Hepatocyte (in vitro differentiated cells): ENCODE measurements around the gene GNAS. TPM values are rescaled to one million over a fixed set of nuclear protein-coding genes. Genes with fewer than 3 reads are reported as not detected.
A peak's percentile ranks its signal among the peaks of the same experiment; 100 is the strongest.

Experiments
- DNase-seq: peaks from one replicate; pipeline ENCODE4 v3.0.0-alpha.2; 2016; ENCODE audit warnings: low spot score
- H2AFZ ChIP-seq: fragments of 200-600 bp; sonication (generic); 2 replicates; pipeline ENCODE4 v1.6.0; 2016; ENCODE audit warnings: antibody characterized with exemption, mild to moderate bottlenecking
- H3K27ac ChIP-seq: fragments of 200-600 bp; sonication (generic); 2 replicates; pipeline ENCODE4 v1.5.1; 2016; ENCODE audit warnings: mild to moderate bottlenecking
- H3K27me3 ChIP-seq: fragments of 200-600 bp; sonication (generic); 2 replicates; pipeline ENCODE4 v1.6.1; 2016
- H3K36me3 ChIP-seq: fragments of 200-600 bp; sonication (generic); replicated peaks from 2 replicates; pipeline ENCODE4 v1.5.1; 2016; ENCODE audit warnings: low read depth; ENCODE audit not compliant: insufficient read depth
- H3K4me1 ChIP-seq: fragments of 200-600 bp; sonication (generic); 2 replicates; pipeline ENCODE4 v1.5.1; 2016; ENCODE audit warnings: mild to moderate bottlenecking, moderate library complexity; ENCODE audit not compliant: insufficient read depth
- H3K4me2 ChIP-seq: fragments of 200-600 bp; sonication (generic); 2 replicates; pipeline ENCODE4 v1.6.0; 2016
- H3K4me3 ChIP-seq: fragments of 200-600 bp; sonication (generic); 2 replicates; pipeline ENCODE4 v1.5.1; 2016; ENCODE audit warnings: mild to moderate bottlenecking
- H3K79me2 ChIP-seq: fragments of 200-600 bp; sonication (generic); 2 replicates; pipeline ENCODE4 v1.6.0; 2017; ENCODE audit warnings: mild to moderate bottlenecking
- H3K9me2 ChIP-seq: fragments of 200-600 bp; sonication (generic); replicated peaks from 2 replicates; pipeline ENCODE4 v1.6.0; 2017; ENCODE audit warnings: mild to moderate bottlenecking; ENCODE audit not compliant: insufficient read depth
- H3K9me3 ChIP-seq: fragments of 200-600 bp; sonication (generic); 2 replicates; pipeline ENCODE4 v1.5.1; 2016; ENCODE audit warnings: low read depth, mild to moderate bottlenecking
- H4K20me1 ChIP-seq: fragments of 200-600 bp; sonication (generic); 2 replicates; pipeline ENCODE4 v1.6.0; 2016; ENCODE audit warnings: mild to moderate bottlenecking; ENCODE audit not compliant: insufficient read depth, poor library complexity, severe bottlenecking
- CTCF ChIP-seq: fragments of 200-600 bp; sonication (generic); IDR thresholded peaks from 2 replicates; pipeline ENCODE4 v1.5.1; 2016; ENCODE audit warnings: antibody characterized with exemption, mild to moderate bottlenecking; ENCODE audit not compliant: poor library complexity
- EZH2 ChIP-seq: fragments of 200-600 bp; sonication (generic); IDR thresholded peaks from 2 replicates; pipeline ENCODE4 v1.6.1; 2016; ENCODE audit warnings: antibody characterized with exemption, mild to moderate bottlenecking, borderline replicate concordance
- EZH2phosphoT487 ChIP-seq: fragments of 200-600 bp; sonication (generic); IDR thresholded peaks from one replicate; pipeline ENCODE4 v1.6.1; 2018; ENCODE audit warnings: antibody characterized with exemption, mild to moderate bottlenecking, low read depth, moderate library complexity; ENCODE audit not compliant: unreplicated experiment, severe bottlenecking
- WGBS: methylation state at CpG from one replicate; pipeline ENCODE4 v1.1.6; 2016; ENCODE audit warnings: low lambda C conversion rate; ENCODE audit errors: missing lambda C conversion rate; 5-methylcytosine and 5-hydroxymethylcytosine counted together
- polyA plus RNA-seq: library from polyadenylated mRNA; unstranded; fragments of >200 nt; fragmentation: Nextera tagmentation; extraction: Ambion mirVana; gene quantifications from 2 replicates; pipeline ENCODE4 v1.2.1, GENCODE V29; 2016
- total RNA-seq: library from RNA; depleted of rRNA; stranded (reverse); fragments of >200 nt; gene quantifications from 2 replicates; pipeline ENCODE4 v1.2.3, GENCODE V29; 2014

The GNAS gene
- total and polyA plus RNA-seq, 2 experiments from 2014 or later: 897 to 1,649 TPM

DNA sequence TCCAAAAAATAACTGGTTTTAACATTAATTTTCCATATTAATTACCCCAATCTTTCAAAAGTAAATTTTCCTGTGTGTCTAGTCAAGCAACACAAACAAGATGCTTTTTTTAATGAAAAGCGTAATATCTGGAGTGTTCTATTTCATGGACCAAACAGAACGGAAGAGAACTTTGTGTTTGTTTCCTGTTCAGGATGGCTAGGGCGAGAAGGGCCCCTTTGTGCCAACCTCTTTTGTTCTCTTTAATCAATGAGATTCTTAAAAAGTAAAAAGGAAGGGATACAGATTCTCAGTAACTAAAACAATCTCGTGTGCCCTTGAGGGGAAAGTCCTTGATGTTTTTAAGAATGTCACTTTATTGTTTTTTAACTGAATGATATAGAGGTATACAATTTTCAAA, 55.7 kb downstream of the GNAS start:
- Histone ChIP-seq H3K4me1 (peaks cover 18% of the 10 kb centered on the region), H3K4me2 (peak overlapping the region; percentile 38), H3K9me2 (no peaks in the 10 kb centered on the region), H3K4me3 (no peak overlapping the region), H2AFZ (no peak overlapping the region), H3K9me3 (no peaks in the 10 kb centered on the region), H3K79me2 (peaks cover 43% of the 10 kb centered on the region), H3K36me3 (peaks cover 16% of the 10 kb centered on the region), H4K20me1 (peaks cover 37% of the 10 kb centered on the region), H3K27ac (peak overlapping the region; percentile 69), H3K27me3 (no peaks in the 10 kb centered on the region)
- TF ChIP-seq EZH2phosphoT487 (no peak), CTCF (no peak), EZH2 (no peak)
- 71% methylated on average over 4 of the region's 4 CpGs for WGBS
- no peak for DNase-seq

DNA sequence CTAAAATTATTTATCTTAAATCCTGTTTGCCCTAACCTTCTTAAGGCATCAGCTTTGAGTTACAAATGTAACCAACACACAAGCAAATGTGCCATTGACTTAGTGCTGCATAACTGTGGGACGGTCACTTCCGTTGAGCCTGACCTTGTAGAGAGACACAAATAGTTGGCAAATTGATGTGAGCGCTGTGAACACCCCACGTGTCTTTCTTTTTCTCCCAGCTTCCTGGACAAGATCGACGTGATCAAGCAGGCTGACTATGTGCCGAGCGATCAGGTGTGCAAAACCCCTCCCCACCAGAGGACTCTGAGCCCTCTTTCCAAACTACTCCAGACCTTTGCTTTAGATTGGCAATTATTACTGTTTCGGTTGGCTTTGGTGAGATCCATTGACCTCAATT, 56.4 kb downstream of the GNAS start:
- H3K79me2 ChIP-seq: peaks cover 36% of the 10 kb centered on the region
- 97% methylated on average over 9 of the region's 9 CpGs for whole genome bisulfite sequencing
- H3K4me1 ChIP-seq: peaks cover 18% of the 10 kb centered on the region
- H4K20me1 ChIP-seq: peaks cover 30% of the 10 kb centered on the region
- H3K9me3 ChIP-seq: no peaks in the 10 kb centered on the region
- no peak overlapping the region for H3K4me3 ChIP-seq
- peak overlapping the region; percentile 69 for H3K27ac ChIP-seq
- no peak overlapping the region for H3K4me2 ChIP-seq
- no peaks in the 10 kb centered on the region for H3K27me3 ChIP-seq
- DNase-seq: no peak
- H2AFZ ChIP-seq: no peak overlapping the region
- H3K9me2 ChIP-seq: no peaks in the 10 kb centered on the region
- peaks cover 16% of the 10 kb centered on the region for H3K36me3 ChIP-seq
- TF ChIP-seq CTCF: no peak
- TF ChIP-seq EZH2phosphoT487: no peak
- no peak for TF ChIP-seq EZH2

DNA sequence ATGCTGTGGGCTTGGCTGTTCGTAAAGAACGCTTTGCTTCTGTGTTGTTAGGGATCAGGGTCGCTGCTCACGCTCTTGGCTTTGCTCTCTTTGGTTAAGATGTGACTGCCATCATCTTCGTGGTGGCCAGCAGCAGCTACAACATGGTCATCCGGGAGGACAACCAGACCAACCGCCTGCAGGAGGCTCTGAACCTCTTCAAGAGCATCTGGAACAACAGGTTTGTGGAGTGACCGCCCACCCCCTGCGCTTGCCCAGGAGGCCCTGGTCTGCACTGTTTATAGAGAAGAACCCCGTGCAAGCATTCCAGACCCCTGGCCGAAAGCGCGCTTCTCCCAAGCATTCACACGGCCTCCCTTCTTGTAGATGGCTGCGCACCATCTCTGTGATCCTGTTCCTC, 57.1 kb downstream of the GNAS start:
- H3K27me3 ChIP-seq: no peaks in the 10 kb centered on the region
- H3K36me3 ChIP-seq: peaks cover 16% of the 10 kb centered on the region
- no peak overlapping the region for H2AFZ ChIP-seq
- WGBS: 96% methylated on average over 15 of the region's 15 CpGs
- no peak for TF ChIP-seq CTCF
- no peak for TF ChIP-seq EZH2phosphoT487
- no peak for TF ChIP-seq EZH2
- no peak overlapping the region for H3K27ac ChIP-seq
- H4K20me1 ChIP-seq: peaks cover 24% of the 10 kb centered on the region
- peaks cover 18% of the 10 kb centered on the region for H3K4me1 ChIP-seq
- H3K4me3 ChIP-seq: no peak overlapping the region
- H3K9me2 ChIP-seq: no peaks in the 10 kb centered on the region
- DNase-seq: no peak
- H3K9me3 ChIP-seq: no peaks in the 10 kb centered on the region
- no peak overlapping the region for H3K4me2 ChIP-seq
- peaks cover 29% of the 10 kb centered on the region for H3K79me2 ChIP-seq

- Histone ChIP-seq H2AFZ (no peak overlapping the region), H3K27ac (no peak overlapping the region), H3K36me3 (peaks cover 11% of the 10 kb centered on the region), H3K27me3 (no peaks in the 10 kb centered on the region), H3K4me1 (peaks cover 18% of the 10 kb centered on the region), H3K4me2 (no peak overlapping the region), H3K9me3 (no peaks in the 10 kb centered on the region), H3K4me3 (no peak overlapping the region), H4K20me1 (peaks cover 24% of the 10 kb centered on the region), H3K79me2 (peaks cover 20% of the 10 kb centered on the region), H3K9me2 (no peaks in the 10 kb centered on the region)
- TF ChIP-seq CTCF (no peak), EZH2phosphoT487 (no peak), EZH2 (no peak)
- DNase-seq: no peak
- WGBS: 99% methylated on average over 14 of the region's 14 CpGs
Observed at GRCh38 chr20:58910473-58910872, 58.0 kb downstream of the GNAS start.
